T-helper 2 cell treated with Interferon-gamma antibody and Interleukin-4, amounts not matched to agents 100 ng/mL and 5 ng/mL, for 36 hours (primary cell): ENCODE results near the gene HOXA5. TPM values are rescaled to one million over a fixed set of nuclear protein-coding genes. Genes with fewer than 3 reads are reported as not detected.

Experiments used
- intact Hi-C: fragments of 100-400 bp; cut with micrococcal nuclease; formaldehyde crosslinking; loops from one replicate; pipeline ENCODE4 v1.15.1; 2023
- total RNA-seq: library from RNA; stranded (reverse); gene quantifications from 2 replicates; pipeline ENCODE4 v1.2.3, GENCODE V29; 2022

HOXA5 gene
- not detected in 2 replicates for total RNA-seq

GRCh38 chr7:27143023-27143949, at the start of gene HOXA5:
Gene HOXA5 (minus strand): TSS chr7:27143681. CDS start chr7:27143607, 74 bp downstream.
- intact Hi-C loops: no loop called here

DNA sequence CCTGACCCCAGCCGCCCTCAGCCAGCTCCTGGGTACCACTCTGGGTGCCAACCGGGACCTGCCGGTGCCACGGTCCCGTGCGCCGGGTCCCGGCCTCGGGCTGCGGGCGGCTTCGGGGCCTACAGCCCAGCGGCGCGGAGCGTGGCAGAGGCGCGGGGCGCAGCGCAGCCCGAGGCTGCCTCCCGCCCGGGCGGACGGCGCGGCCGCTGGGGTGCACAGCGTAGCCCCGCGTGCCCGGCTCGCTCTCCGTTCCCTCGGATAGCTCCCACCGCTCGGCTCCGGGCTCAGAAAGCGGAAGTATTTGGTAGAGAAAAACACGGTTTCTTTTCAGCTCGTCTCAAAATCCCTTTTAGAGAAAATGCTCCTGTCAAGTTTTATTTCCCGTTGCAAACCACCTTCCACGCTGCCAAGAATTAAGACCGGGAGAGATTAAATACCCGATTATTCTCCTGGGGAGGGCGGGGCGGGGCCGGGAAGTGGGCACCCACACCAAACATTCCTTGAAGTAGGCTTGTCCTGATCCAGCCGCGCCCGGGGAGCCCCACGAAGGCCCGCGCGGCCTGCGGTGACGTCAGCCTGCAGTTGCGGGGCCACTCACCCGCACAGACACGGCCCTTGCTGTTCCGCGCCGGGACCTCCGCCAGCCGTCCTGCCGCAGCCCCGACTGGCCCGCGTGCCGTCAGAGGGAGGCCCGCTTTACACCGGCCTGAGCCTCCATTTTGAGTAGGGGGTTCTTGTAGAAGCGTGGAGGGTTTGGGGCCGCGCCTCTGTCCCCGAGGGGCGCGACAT, 49.3 kb upstream of the HOXA5 start:
- intact Hi-C loops: no loop called here

DNA sequence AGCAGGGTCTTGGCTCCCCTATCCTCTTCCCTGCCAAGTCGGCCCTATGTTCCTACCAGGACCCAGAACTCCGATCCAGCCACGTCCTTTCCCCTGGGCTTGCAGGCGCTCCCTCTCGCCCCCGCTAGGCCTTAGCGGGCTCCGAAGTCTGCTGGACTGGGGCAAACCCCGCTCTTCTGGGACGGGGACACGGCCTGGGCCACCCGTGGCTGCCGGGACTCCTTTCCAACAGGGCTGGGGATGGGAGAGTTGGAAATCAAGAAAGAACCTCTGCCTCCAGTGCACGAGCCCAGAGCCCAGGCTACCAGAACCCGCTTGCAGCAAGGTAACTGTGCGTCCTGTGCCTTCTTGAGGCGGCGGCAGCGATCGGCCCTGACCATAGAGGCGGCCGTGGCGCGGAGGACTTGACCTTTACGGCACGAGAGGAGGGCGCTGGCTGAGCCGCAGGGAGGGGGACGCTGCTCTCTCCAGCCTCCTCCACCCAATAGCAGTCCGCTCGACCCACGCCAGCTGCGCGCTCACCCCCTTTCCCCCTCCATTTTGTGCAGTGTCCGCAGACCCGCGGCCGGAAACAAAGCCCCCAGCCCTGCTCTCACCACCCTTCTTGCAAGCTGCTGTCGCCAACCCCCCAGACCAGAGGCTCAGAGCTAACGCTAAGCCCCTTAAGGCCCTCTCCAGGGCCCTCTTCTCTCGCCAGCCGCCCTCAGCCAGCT, 48.5 kb upstream of the HOXA5 start:
- intact Hi-C loops: no loop called here

- intact Hi-C loops: no loop called here
These were observed 47.8 kb upstream of the HOXA5 start for GRCh38 chr7:27191161-27191731.

DNA sequence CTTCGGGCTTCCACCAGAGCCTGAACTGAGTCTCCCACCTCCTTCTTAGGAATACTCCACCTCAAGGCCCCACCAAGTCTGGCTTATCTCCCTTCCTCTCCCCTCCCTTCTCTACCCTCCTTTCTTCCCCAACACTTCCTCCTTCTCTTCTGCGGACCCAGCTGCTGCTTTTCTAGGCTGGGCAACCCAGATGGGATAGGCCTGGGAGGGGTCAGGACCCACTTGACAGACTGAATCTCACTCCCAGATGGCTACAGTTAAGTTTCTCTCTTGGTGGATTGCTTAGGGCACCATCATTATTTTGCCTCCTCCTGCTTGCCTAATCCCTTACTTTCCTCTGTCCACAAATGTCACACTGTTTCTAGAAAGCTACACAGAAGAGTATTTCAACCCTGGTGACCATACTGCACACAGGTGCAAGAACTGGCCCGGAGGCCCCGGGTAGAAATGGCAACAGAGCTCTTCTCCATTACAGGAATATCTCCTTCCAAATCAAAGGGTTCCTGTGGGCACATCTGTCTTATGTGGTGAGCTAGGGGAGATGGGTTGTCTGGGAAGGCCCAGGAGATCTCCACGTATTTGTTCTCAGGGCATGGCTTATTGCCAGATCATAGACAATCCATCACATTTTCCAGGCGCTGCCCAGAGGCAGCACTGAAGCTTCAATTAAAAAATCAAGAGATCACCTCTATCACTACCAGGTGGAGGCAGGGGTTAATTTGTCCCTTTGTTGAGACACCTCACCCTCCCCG, 46.7 kb upstream of the HOXA5 start:
- intact Hi-C loops: no loop called here

GRCh38 chr7:27189295-27189996, 46.0 kb upstream of the HOXA5 start:
- intact Hi-C loops: no loop called here

DNA sequence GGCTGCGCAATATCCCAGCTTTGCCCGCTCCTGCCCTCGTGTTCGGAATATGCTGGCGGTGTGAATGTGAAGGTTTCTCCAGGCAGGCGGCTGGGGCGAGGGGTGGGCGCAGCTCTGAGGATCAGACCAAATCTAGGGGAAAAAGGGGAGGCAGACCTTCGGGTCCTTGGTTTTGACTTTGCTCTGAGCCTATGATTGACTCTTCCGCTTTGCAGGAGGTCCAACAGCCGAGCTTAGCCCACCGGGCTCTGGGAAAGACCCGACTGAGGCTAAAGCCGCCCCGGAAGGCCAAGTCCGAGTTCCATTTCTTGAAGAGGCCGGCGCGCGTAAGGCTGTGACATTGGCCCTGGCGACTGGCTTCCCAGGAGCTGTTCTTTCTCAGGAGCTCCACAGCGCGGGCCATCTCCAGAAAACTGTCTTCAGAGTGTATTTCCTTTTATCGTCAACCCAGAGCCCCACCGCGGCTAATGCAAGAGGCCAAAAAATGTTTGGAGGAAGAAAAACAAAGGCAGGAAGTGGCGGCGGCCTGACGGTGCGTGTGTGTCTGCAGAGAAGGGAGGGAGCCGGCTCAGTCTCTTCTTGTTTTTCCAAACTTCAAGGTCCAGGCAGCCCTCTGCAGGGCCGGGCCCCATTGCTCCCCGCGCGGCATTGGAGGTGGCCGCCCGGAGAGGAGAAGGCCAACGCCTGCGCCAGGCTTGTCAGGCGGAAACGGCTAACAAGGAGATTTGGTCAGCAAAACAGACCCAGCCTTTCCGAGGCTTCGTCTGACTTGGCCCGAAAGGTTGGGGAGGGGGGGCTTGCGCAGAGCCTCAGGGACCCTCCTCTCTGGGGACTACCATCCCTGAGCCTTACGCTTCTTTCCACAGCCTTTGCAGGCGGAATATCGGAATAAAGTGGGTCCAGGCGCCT, 45.2 kb upstream of the HOXA5 start:
- intact Hi-C loops: no loop called here

DNA sequence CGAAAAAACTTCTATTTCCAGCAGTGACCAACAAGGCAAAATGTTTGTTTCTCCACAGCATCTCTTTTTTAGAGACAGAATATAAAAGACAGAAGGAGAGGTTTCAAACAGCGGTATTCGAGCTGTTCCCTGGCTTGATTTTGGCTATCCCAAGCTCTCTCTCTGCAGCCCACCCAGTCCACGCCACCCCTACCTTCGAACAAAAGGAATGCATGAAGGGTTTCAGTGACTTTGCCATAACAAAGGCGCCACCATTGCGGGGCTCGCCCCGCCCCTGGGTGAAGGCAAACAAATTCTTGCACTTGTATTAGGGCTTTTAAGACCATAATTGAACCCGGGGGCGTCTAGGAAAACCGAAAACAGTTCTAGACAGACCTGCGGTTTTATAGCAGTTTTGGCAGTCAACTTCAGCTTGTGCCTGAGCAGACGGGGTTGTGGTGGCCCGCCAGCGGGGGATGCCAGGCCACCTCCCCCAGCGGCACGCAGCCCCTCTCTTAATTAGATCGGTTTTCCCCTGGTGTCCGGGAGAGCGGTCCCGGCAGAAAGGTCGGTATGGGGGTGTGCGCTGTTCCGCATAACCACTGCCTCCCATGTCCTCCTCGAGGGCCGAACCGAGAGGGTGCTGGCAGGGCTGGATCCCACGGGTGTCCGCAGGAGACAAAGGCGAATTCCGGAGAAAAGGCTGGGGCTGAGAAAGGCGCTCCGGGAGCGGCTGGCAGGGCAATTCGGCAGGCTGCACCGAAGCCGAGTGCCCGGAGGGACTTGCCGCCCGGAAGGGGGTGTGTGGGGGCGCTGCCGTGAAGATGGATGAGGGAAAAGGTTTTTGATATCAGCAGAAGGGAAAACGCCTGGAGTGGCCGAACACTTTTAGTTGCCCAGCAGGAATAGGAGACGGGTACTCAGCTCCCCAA, 44.2 kb upstream of the HOXA5 start:
- intact Hi-C loops: no loop called here

DNA sequence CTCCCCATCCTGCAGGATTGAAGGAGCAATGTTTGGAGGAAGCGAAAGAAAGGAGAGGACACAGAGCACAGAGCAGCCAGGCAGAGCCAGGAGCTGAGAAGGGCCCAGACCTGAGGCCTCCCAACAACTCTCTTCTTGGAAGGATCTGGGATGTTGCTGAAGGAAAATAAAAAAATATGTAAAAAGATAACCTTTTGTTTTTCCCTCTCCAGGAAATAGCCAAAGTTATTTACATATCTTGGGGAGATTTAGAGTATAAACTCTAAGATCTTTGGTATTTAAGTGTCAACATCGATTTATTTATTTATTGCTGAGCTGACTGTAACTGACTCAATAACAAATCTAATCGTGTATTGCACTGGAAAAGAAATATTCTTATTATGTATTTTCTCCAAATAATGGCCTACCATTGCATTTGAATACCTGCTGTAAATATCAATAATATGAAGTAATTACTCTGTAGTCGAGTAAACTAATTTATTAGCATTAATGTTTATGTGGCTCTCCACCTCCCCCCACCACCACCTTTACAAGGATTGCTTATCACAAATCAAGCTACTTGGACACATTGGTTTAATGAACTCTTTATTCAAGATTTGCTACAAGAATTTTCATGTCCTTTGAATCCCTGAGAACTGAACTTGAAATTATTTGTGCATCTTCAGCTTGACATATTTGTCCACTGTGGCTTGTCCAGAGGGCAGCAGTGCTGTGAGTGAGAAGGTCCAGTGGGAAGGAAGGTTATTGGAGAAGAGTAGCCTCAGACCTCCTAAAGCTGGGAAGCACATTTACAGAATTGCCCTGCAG, 43.4 kb upstream of the HOXA5 start:
- intact Hi-C loops: loop anchor here (1.0 kb wide), 1 partner anchor 7 kb away; no protein-coding TSS in a partner anchor

- intact Hi-C loops: loop anchor here (1.0 to 2.0 kb wide), 4 partner anchors 8 to 29 kb away; partner anchors contain the start of gene HOXA7
These were observed 42.6 kb upstream of the HOXA5 start for GRCh38 chr7:27185854-27186667.

GRCh38 chr7:27185013-27185853, 41.8 kb upstream of the HOXA5 start, which contains the start of gene HOXA11:
Gene HOXA11 (minus strand): TSS chr7:27185232. CDS start chr7:27185144, 88 bp downstream.
- intact Hi-C loops: loop anchor here (2.0 kb wide), 3 partner anchors 16 to 28 kb away; partner anchors contain the start of gene HOXA7

DNA sequence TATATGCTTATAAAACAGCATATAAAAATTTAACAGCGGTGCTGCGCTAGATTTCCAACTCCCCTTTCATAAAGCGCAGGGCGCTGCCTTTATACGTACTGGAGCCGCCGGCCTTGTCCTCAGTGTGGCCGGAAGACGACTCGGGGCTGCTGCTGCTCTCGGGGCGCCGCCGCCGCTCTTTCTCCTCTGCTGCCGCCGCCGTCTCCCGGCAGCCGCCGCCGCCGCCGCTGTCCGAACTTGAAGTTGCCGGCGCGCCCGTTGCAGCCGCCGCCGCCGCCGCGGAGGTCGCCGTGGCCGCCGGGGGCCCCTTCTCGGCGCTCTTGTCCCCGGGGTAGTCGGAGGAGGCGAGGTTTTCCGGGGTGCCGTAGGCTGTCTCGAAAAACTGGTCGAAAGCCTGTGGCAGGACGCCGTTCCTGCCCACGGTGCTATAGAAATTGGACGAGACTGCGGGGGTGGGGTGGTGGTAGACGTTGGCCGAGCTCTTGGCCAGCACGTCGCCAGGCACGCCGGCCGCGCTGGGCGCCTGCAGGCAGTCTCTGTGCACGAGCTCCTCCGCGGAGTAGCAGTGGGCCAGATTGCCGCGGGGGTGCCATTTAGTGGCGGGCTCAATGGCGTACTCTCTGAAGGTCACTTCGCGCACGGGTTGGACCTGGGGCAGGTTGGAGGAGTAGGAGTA, 41.0 kb upstream of the HOXA5 start:
- intact Hi-C loops: loop anchor here (2.0 kb wide), 3 partner anchors 16 to 28 kb away; partner anchors contain the start of gene HOXA7

DNA sequence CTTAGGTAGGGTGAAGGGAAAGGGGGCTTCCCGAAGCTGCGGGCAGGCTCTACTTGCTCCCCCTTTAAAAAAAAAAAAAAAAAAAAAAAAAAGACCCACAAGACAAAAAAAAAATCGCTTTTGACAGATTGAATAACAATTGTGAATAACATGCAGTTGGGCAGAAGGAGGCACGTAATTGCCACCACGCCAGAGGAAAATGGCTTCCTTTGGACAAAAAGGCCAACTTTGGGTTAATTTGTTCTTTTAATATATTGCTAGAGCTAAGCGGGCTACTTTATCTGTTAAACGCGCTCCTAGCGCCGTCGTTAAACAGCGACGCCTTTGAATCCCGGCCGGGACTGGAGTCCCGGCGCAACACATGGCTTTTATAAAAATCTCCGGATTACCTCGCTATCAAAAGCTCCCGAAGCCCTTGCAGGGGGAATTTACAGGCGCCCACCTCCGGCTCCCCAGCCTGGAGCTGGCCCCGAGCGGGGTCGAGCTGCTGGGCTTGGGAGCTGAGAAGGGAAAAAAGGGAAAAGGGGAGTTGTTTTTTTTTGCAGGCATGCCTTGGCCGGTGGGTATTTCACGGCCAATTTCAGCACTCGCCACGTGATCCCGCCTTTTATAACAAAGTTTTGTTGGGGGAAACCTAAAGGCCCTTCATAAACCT, 40.3 kb upstream of the HOXA5 start:
- intact Hi-C loops: loop anchor here (2.0 kb wide), 3 partner anchors 15 to 27 kb away; partner anchors contain the start of gene HOXA7
